Measurements from ENCODE around the gene EML1.

Gene EML1

GRCh38 chr14:99803106-99803775, 10.0 kb downstream of the EML1 start:
- no peak for TF ChIP-seq CTCF (IDR thresholded peaks at IDR 0.05; ENCODE audit: low read depth, low read length)
- no peak overlapping the region for H3K4me3 ChIP-seq (ENCODE audit: low read depth, low read length)

- TF ChIP-seq CTCF (IDR thresholded peaks at IDR 0.05; ENCODE audit: low read depth, low read length): no peak
- no peak overlapping the region for H3K4me3 ChIP-seq (ENCODE audit: low read depth, low read length)
These were observed 10.6 kb downstream of the EML1 start for GRCh38 chr14:99803803-99804202.

- no peak for TF ChIP-seq CTCF (IDR thresholded peaks at IDR 0.05; ENCODE audit: low read depth, low read length)
- H3K4me3 ChIP-seq (ENCODE audit: low read depth, low read length): no peak overlapping the region
These were observed 12.7 kb downstream of the EML1 start for GRCh38 chr14:99805757-99806439.

- H3K4me3 ChIP-seq (ENCODE audit: low read depth, low read length): no peak overlapping the region
- no peak for TF ChIP-seq CTCF (IDR thresholded peaks at IDR 0.05; ENCODE audit: low read depth, low read length)
These were observed 13.6 kb downstream of the EML1 start for GRCh38 chr14:99806836-99807235.

GRCh38 chr14:99807413-99808153, 14.4 kb downstream of the EML1 start:
- no peak for TF ChIP-seq CTCF (IDR thresholded peaks at IDR 0.05; ENCODE audit: low read depth, low read length)
- no peak overlapping the region for H3K4me3 ChIP-seq (ENCODE audit: low read depth, low read length)

GRCh38 chr14:99808154-99808505, 14.9 kb downstream of the EML1 start:
- TF ChIP-seq CTCF (IDR thresholded peaks at IDR 0.05; ENCODE audit: low read depth, low read length): no peak
- H3K4me3 ChIP-seq (ENCODE audit: low read depth, low read length): no peak overlapping the region

- TF ChIP-seq CTCF (IDR thresholded peaks at IDR 0.05; ENCODE audit: low read depth, low read length): no peak
- H3K4me3 ChIP-seq (ENCODE audit: low read depth, low read length): no peak overlapping the region
These were observed 15.3 kb downstream of the EML1 start for GRCh38 chr14:99808515-99808914.

All from WI38 (cell line).